ENCODE data around the gene FFAR3. TPM values are rescaled to one million over a fixed set of nuclear protein-coding genes. Genes with fewer than 3 reads are reported as not detected.

FFAR3 gene
- total RNA-seq, 4 donors from 2014 or later, result 0.44 to 4.3 (median 2.2) TPM

- no peak for TF ChIP-seq CTCF (IDR thresholded peaks at IDR 0.05; ENCODE audit: low read depth)
Measured at GRCh38 chr19:35340431-35340830, 17.8 kb upstream of the FFAR3 start.

GRCh38 chr19:35341006-35341405, 17.3 kb upstream of the FFAR3 start:
- no peak for TF ChIP-seq CTCF (IDR thresholded peaks at IDR 0.05; ENCODE audit: low read depth)

- no peak for TF ChIP-seq CTCF (IDR thresholded peaks at IDR 0.05; ENCODE audit: low read depth)
Measured at GRCh38 chr19:35341565-35342225, 16.6 kb upstream of the FFAR3 start.

GRCh38 chr19:35342430-35342829, 15.8 kb upstream of the FFAR3 start:
- no peak for TF ChIP-seq CTCF (IDR thresholded peaks at IDR 0.05; ENCODE audit: low read depth)

GRCh38 chr19:35344511-35345031, 13.7 kb upstream of the FFAR3 start:
- TF ChIP-seq CTCF (IDR thresholded peaks at IDR 0.05; ENCODE audit: low read depth), result no peak

- TF ChIP-seq CTCF (IDR thresholded peaks at IDR 0.05; ENCODE audit: low read depth), result no peak
Measured at GRCh38 chr19:35345671-35346111, 12.6 kb upstream of the FFAR3 start.

- no peak for TF ChIP-seq CTCF (IDR thresholded peaks at IDR 0.05; ENCODE audit: low read depth)
Measured at GRCh38 chr19:35346193-35347052, 11.8 kb upstream of the FFAR3 start.

Data from subcutaneous adipose tissue (tissue), 4 donors.